ENCODE results near the gene PHF3.

Gene PHF3

GRCh38 chr6:63708631-63709030, 73.0 kb downstream of the PHF3 start:
- POLR2A ChIA-PET (ENCODE audit: low non-redundant PET), result no interaction called here
- no peak for DNase-seq (ENCODE audit: low spot score)
- no peak for TF ChIP-seq CTCF (conservative IDR thresholded peaks at IDR 0.05; ENCODE audit: low read depth)
- H3K27ac ChIP-seq, result no peak overlapping the region
- CTCF ChIA-PET, result interaction anchor here (1.5 kb wide), 1 partner anchor 110 kb away, joined by 3 read pairs; no protein-coding TSS in a partner anchor

- no peak for TF ChIP-seq CTCF (conservative IDR thresholded peaks at IDR 0.05; ENCODE audit: low read depth)
- DNase-seq (ENCODE audit: low spot score), result no peak
- CTCF ChIA-PET, result no interaction called here
- no peak overlapping the region for H3K27ac ChIP-seq
- POLR2A ChIA-PET (ENCODE audit: low non-redundant PET), result no interaction called here
Observed at GRCh38 chr6:63709148-63709547, 73.5 kb downstream of the PHF3 start.

- no peak overlapping the region for H3K27ac ChIP-seq
- TF ChIP-seq CTCF (conservative IDR thresholded peaks at IDR 0.05; ENCODE audit: low read depth), result no peak
- ChIA-PET CTCF (no interaction called here), POLR2A (ENCODE audit: low non-redundant PET) (no interaction called here)
- no peak for DNase-seq (ENCODE audit: low spot score)
Observed at GRCh38 chr6:63713332-63713731, 77.7 kb downstream of the PHF3 start.

- H3K27ac ChIP-seq, result no peak overlapping the region
- no peak for DNase-seq (ENCODE audit: low spot score)
- ChIA-PET POLR2A (ENCODE audit: low non-redundant PET) (no interaction called here), CTCF (interaction anchor here (0.5 kb wide), 1 partner anchor 16 kb away, joined by 3 read pairs; no protein-coding TSS in a partner anchor)
- no peak for TF ChIP-seq CTCF (conservative IDR thresholded peaks at IDR 0.05; ENCODE audit: low read depth)
Observed at GRCh38 chr6:63714091-63714490, 78.5 kb downstream of the PHF3 start.

GRCh38 chr6:63716169-63716568, 80.6 kb downstream of the PHF3 start:
- DNase-seq (ENCODE audit: low spot score), result no peak
- H3K27ac ChIP-seq, result no peak overlapping the region
- CTCF ChIA-PET, result interaction anchor here (1.0 kb wide), 1 partner anchor 89 kb away, joined by 3 read pairs; no protein-coding TSS in a partner anchor
- no peak for TF ChIP-seq CTCF (conservative IDR thresholded peaks at IDR 0.05; ENCODE audit: low read depth)
- POLR2A ChIA-PET (ENCODE audit: low non-redundant PET), result no interaction called here

- no peak overlapping the region for H3K27ac ChIP-seq
- no peak for DNase-seq (ENCODE audit: low spot score)
- ChIA-PET POLR2A (ENCODE audit: low non-redundant PET) (no interaction called here), CTCF (interaction anchor here (0.7 kb wide), 1 partner anchor 882 kb away, joined by 3 read pairs; no protein-coding TSS in a partner anchor)
- TF ChIP-seq CTCF (conservative IDR thresholded peaks at IDR 0.05; ENCODE audit: low read depth), result no peak
Observed at GRCh38 chr6:63721181-63721580, 85.6 kb downstream of the PHF3 start.

- POLR2A ChIA-PET (ENCODE audit: low non-redundant PET), result no interaction called here
- no peak overlapping the region for H3K27ac ChIP-seq
- no peak for DNase-seq (ENCODE audit: low spot score)
- CTCF ChIA-PET, result no interaction called here
- no peak for TF ChIP-seq CTCF (conservative IDR thresholded peaks at IDR 0.05; ENCODE audit: low read depth)
Observed at GRCh38 chr6:63724721-63725120, 89.1 kb downstream of the PHF3 start.

All from RWPE1 (cell line).